ENCODE results near the gene VMO1. TPM values are rescaled to one million over a fixed set of nuclear protein-coding genes. Genes with fewer than 3 reads are reported as not detected.

The VMO1 gene
- total RNA-seq, 3 donors from 2014 or later, result 0.67 to 2.3 (median 2.1) TPM

- intact Hi-C loops (cut with DNase I, micrococcal nuclease), result no loop called here
- no peak for TF ChIP-seq CTCF (IDR thresholded peaks at IDR 0.05)
- DNase-seq (no peak), ATAC-seq (no peak)
- Histone ChIP-seq H3K4me1 (ENCODE audit: low read depth) (peaks cover 1% of the 10 kb centered on the region), H3K4me3 (no peak overlapping the region), H3K9me3 (no peaks in the 10 kb centered on the region), H3K36me3 (ENCODE audit: low read depth) (no peaks in the 10 kb centered on the region)
These were observed 19.4 kb downstream of the VMO1 start for GRCh38 chr17:4766723-4767122.

- Histone ChIP-seq H3K4me3 (no peak overlapping the region), H3K4me1 (ENCODE audit: low read depth) (no peaks in the 10 kb centered on the region), H3K9me3 (no peaks in the 10 kb centered on the region), H3K36me3 (ENCODE audit: low read depth) (no peaks in the 10 kb centered on the region)
- ATAC-seq, result no peak
- DNase-seq, result no peak
- no peak for TF ChIP-seq CTCF (IDR thresholded peaks at IDR 0.05)
- intact Hi-C loops (cut with DNase I, micrococcal nuclease), result no loop called here
These were observed 20.0 kb downstream of the VMO1 start for GRCh38 chr17:4766201-4766600.

- Histone ChIP-seq H3K9me3 (no peaks in the 10 kb centered on the region), H3K36me3 (ENCODE audit: low read depth) (no peaks in the 10 kb centered on the region), H3K4me3 (no peak overlapping the region), H3K4me1 (ENCODE audit: low read depth) (no peaks in the 10 kb centered on the region)
- no peak for TF ChIP-seq CTCF (IDR thresholded peaks at IDR 0.05)
- DNase-seq (no peak), ATAC-seq (peak; percentile 34)
- intact Hi-C loops (cut with DNase I, micrococcal nuclease), result no loop called here
These were observed 21.6 kb downstream of the VMO1 start for GRCh38 chr17:4764595-4764994.

GRCh38 chr17:4759776-4760236 lies 26.4 kb downstream of the VMO1 start:
- DNase-seq, result no peak
- peak; percentile 95 for ATAC-seq
- TF ChIP-seq CTCF (IDR thresholded peaks at IDR 0.05), result no peak
- Histone ChIP-seq H3K4me3 (no peak overlapping the region), H3K36me3 (ENCODE audit: low read depth) (no peaks in the 10 kb centered on the region), H3K9me3 (no peaks in the 10 kb centered on the region), H3K4me1 (ENCODE audit: low read depth) (no peaks in the 10 kb centered on the region)
- intact Hi-C loops (cut with DNase I, micrococcal nuclease), result no loop called here

- no peak for DNase-seq
- no peaks in the 10 kb centered on the region for H3K9me3 ChIP-seq
- no peak overlapping the region for H3K4me3 ChIP-seq
- ATAC-seq, result no peak
- intact Hi-C loops (cut with DNase I, micrococcal nuclease), result no loop called here
- H3K4me1 ChIP-seq (ENCODE audit: low read depth), result no peaks in the 10 kb centered on the region
- H3K36me3 ChIP-seq (ENCODE audit: low read depth), result no peaks in the 10 kb centered on the region
- no peak for TF ChIP-seq CTCF (IDR thresholded peaks at IDR 0.05)
These were observed 32.8 kb downstream of the VMO1 start for GRCh38 chr17:4753392-4753791.

- Histone ChIP-seq H3K4me1 (ENCODE audit: low read depth) (no peaks in the 10 kb centered on the region), H3K36me3 (ENCODE audit: low read depth) (no peaks in the 10 kb centered on the region), H3K9me3 (no peaks in the 10 kb centered on the region), H3K4me3 (no peak overlapping the region)
- ATAC-seq (no peak), DNase-seq (no peak)
- no peak for TF ChIP-seq CTCF (IDR thresholded peaks at IDR 0.05)
- intact Hi-C loops (cut with DNase I, micrococcal nuclease), result no loop called here
These were observed 34.2 kb downstream of the VMO1 start for GRCh38 chr17:4751932-4752331.
